HK-2 (cell line): Measurements from ENCODE around the gene OPRD1.
A peak's percentile ranks its signal among the peaks of the same experiment; 100 is the strongest.

ENCODE experiments used
- DNase-seq: peaks from one replicate; pipeline ENCODE4 v3.0.0-alpha.2; 2018; ENCODE audit not compliant: unreplicated experiment

The OPRD1 gene

GRCh38 chr1:28883242-28883616 lies 71.3 kb downstream of the OPRD1 start:
- no peak for DNase-seq

GRCh38 chr1:28885472-28885877 lies 73.5 kb downstream of the OPRD1 start:
- DNase-seq: no peak

- DNase-seq: no peak
These were observed 74.2 kb downstream of the OPRD1 start for GRCh38 chr1:28885977-28886730.

- DNase-seq: peak; percentile 87
These were observed 74.9 kb downstream of the OPRD1 start for GRCh38 chr1:28886731-28887418.

- DNase-seq: peak; percentile 27
These were observed 75.5 kb downstream of the OPRD1 start for GRCh38 chr1:28887419-28887834.

GRCh38 chr1:28887835-28888682 lies 76.1 kb downstream of the OPRD1 start:
- no peak for DNase-seq

GRCh38 chr1:28888915-28889314 lies 76.9 kb downstream of the OPRD1 start:
- DNase-seq: no peak

- no peak for DNase-seq
These were observed 77.4 kb downstream of the OPRD1 start for GRCh38 chr1:28889357-28889756.

GRCh38 chr1:28890435-28890834 lies 78.5 kb downstream of the OPRD1 start:
- DNase-seq: no peak

- no peak for DNase-seq
These were observed 78.9 kb downstream of the OPRD1 start for GRCh38 chr1:28890836-28891235.

GRCh38 chr1:28891256-28891655 lies 79.3 kb downstream of the OPRD1 start:
- DNase-seq: no peak

- DNase-seq: no peak
These were observed 81.6 kb downstream of the OPRD1 start for GRCh38 chr1:28893403-28894102.

GRCh38 chr1:28894785-28895184 lies 82.8 kb downstream of the OPRD1 start:
- no peak for DNase-seq

- no peak for DNase-seq
These were observed 84.1 kb downstream of the OPRD1 start for GRCh38 chr1:28895896-28896608.

- no peak for DNase-seq
These were observed 84.6 kb downstream of the OPRD1 start for GRCh38 chr1:28896609-28896986.

GRCh38 chr1:28897789-28898188 lies 85.8 kb downstream of the OPRD1 start:
- no peak for DNase-seq

- no peak for DNase-seq
These were observed 86.5 kb downstream of the OPRD1 start for GRCh38 chr1:28898405-28898881.

GRCh38 chr1:28899267-28899666 lies 87.3 kb downstream of the OPRD1 start:
- no peak for DNase-seq

GRCh38 chr1:28900562-28900961 lies 88.6 kb downstream of the OPRD1 start:
- no peak for DNase-seq

- no peak for DNase-seq
These were observed 90.8 kb downstream of the OPRD1 start for GRCh38 chr1:28902738-28903137.
